ENCODE measurements around the gene OSBPL5.

Gene OSBPL5

DNA sequence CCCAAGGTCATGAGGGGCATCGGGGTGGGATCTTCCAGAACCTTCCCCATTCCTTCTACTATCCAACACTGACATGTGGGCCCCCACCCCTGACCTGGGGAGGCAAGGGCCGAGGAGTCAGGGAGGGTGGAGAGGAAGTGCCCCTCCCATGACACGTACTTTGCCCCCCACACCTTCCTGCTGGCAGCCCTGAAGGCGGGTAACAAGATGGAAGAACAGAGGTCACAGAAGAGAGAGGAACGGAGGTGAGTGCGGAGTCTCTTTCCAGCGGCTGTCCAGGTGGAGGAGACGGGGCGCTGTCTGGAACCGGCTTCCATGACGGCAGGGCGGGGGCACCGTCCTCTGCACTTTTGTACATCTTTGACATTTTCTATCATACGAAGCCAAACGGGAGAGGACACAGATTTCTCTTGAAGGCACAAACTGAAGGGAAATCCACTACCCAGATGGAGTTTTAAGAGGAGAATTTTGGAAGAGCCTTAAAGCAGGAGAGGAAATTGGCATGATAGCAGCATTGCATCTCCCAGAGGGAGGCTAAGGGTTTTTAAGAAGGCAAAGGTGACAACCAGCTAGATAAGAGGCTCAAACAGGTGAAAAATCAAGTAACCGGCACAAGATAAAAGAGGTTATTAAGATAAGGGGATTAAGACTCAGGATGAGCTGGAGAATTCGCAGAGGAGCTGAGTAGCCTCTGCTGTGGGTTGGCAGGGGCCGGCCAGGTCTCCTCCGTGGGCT, 16.7 kb downstream of the OSBPL5 start:
- Mint-ChIP-seq H3K4me3 (no peak overlapping the region), H3K4me1 (ENCODE audit: low read depth) (peaks cover 60% of the 10 kb centered on the region)

GRCh38 chr11:3147626-3148025, 17.5 kb downstream of the OSBPL5 start:
- Mint-ChIP-seq H3K36me3 (ENCODE audit: low read depth) (peaks cover 77% of the 10 kb centered on the region), H3K27me3 (no peaks in the 10 kb centered on the region), H3K27ac (no peak overlapping the region), H3K9me3 (no peaks in the 10 kb centered on the region), H3K4me3 (no peak overlapping the region), H3K4me1 (ENCODE audit: low read depth) (peaks cover 59% of the 10 kb centered on the region)
- intact Hi-C loops (cut with micrococcal nuclease): no loop called here

More for the DNA sequence above, 16.7 kb downstream of the OSBPL5 start:
- Mint-ChIP-seq H3K9me3 (no peaks in the 10 kb centered on the region), H3K36me3 (ENCODE audit: low read depth) (peaks cover 75% of the 10 kb centered on the region), H3K27me3 (no peaks in the 10 kb centered on the region), H3K27ac (no peak overlapping the region)
- intact Hi-C loops (cut with micrococcal nuclease): no loop called here

DNA sequence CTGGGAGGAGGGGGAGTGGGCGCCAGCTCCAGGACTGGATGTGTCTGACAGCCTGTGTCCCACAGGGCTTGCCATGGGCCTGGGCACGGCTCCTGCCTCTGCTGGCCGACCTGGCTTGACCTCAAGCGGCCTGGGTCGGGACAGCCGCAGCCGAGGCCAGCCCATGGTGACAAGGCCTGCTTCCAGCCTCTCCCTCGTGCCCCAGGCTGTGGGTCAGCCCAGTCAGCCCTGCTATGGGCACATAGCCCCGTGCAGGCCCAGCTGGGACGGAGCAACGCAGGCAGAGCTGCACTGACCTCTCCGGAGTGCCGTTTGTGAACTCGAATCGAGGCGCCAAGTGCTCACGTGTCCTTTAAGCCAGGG, 17.9 kb downstream of the OSBPL5 start:
- H3K4me1 Mint-ChIP-seq (ENCODE audit: low read depth): peaks cover 62% of the 10 kb centered on the region
- intact Hi-C loops (cut with micrococcal nuclease): no loop called here
- peaks cover 77% of the 10 kb centered on the region for H3K36me3 Mint-ChIP-seq (ENCODE audit: low read depth)
- no peaks in the 10 kb centered on the region for H3K27me3 Mint-ChIP-seq
- no peak overlapping the region for H3K27ac Mint-ChIP-seq
- no peak overlapping the region for H3K4me3 Mint-ChIP-seq
- no peaks in the 10 kb centered on the region for H3K9me3 Mint-ChIP-seq

- intact Hi-C loops (cut with micrococcal nuclease): no loop called here
- Mint-ChIP-seq H3K4me1 (ENCODE audit: low read depth) (peaks cover 58% of the 10 kb centered on the region), H3K36me3 (ENCODE audit: low read depth) (peaks cover 77% of the 10 kb centered on the region), H3K27me3 (no peaks in the 10 kb centered on the region), H3K4me3 (no peak overlapping the region), H3K27ac (no peak overlapping the region), H3K9me3 (no peaks in the 10 kb centered on the region)
These were observed 18.4 kb downstream of the OSBPL5 start for GRCh38 chr11:3146612-3147256.

- Mint-ChIP-seq H3K4me1 (ENCODE audit: low read depth) (peaks cover 60% of the 10 kb centered on the region), H3K36me3 (ENCODE audit: low read depth) (peaks cover 71% of the 10 kb centered on the region), H3K9me3 (no peaks in the 10 kb centered on the region), H3K27me3 (no peaks in the 10 kb centered on the region), H3K4me3 (no peak overlapping the region), H3K27ac (no peak overlapping the region)
- intact Hi-C loops (cut with micrococcal nuclease): no loop called here
These were observed 19.9 kb downstream of the OSBPL5 start for GRCh38 chr11:3145206-3145520.

DNA sequence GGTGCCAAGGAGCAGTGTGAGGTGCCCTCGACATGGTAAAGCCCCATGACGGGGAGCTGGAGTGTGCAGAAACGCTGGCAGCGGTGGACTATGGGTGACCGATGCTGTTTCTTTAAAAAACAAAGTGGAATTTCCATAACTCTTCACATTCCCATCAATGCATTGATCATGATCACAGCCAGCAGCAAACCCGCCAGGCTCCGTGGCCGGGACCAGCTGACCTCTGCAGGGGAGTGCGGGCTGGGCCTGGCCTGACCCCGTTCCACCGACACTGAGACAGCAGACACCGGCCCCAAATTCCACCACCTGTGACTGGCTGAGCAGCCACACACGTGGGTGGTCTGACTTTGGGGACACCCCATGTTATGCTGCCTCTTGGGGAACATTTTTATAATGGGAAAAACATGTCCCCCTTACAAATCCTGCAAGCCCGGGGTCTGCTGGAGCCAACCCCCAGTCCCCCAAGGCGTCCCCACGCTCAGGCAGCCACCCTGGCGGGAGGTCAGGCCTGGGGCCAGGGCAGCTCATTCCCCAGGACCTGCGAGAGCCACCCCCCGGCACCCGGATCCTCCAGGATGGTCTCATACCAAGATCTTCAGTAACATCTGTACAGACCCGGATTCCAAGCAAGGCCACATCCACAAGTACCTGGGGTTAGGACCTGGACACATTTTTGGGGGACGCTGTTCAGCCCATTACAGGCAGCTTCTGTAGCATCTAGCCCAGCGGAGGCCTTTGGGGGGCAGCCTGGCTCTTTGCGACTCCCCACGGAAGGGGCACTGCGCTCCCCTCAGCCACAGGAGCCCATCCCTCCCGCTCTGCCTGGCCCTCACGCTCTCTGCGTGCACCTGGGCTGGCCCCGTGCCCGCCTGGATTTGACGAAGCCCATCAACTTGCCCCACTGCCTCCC, 20.6 kb downstream of the OSBPL5 start:
- Mint-ChIP-seq H3K27ac (no peak overlapping the region), H3K4me3 (no peak overlapping the region)

GRCh38 chr11:3143136-3143880, 21.8 kb downstream of the OSBPL5 start:
- Mint-ChIP-seq H3K27ac (no peak overlapping the region), H3K9me3 (no peaks in the 10 kb centered on the region), H3K4me1 (ENCODE audit: low read depth) (peaks cover 62% of the 10 kb centered on the region), H3K4me3 (no peak overlapping the region), H3K36me3 (ENCODE audit: low read depth) (peaks cover 73% of the 10 kb centered on the region), H3K27me3 (no peaks in the 10 kb centered on the region)
- intact Hi-C loops (cut with micrococcal nuclease): no loop called here

More for the DNA sequence above, 20.6 kb downstream of the OSBPL5 start:
- peaks cover 68% of the 10 kb centered on the region for H3K36me3 Mint-ChIP-seq (ENCODE audit: low read depth)
- H3K4me1 Mint-ChIP-seq (ENCODE audit: low read depth): peaks cover 59% of the 10 kb centered on the region
- intact Hi-C loops (cut with micrococcal nuclease): no loop called here
- no peaks in the 10 kb centered on the region for H3K9me3 Mint-ChIP-seq
- no peaks in the 10 kb centered on the region for H3K27me3 Mint-ChIP-seq

GRCh38 chr11:3140291-3140603, 24.9 kb downstream of the OSBPL5 start:
- H3K4me1 Mint-ChIP-seq (ENCODE audit: low read depth): peaks cover 75% of the 10 kb centered on the region
- no peak overlapping the region for H3K27ac Mint-ChIP-seq
- no peaks in the 10 kb centered on the region for H3K27me3 Mint-ChIP-seq
- peaks cover 49% of the 10 kb centered on the region for H3K36me3 Mint-ChIP-seq (ENCODE audit: low read depth)
- no peak overlapping the region for H3K4me3 Mint-ChIP-seq
- no peaks in the 10 kb centered on the region for H3K9me3 Mint-ChIP-seq
- intact Hi-C loops (cut with micrococcal nuclease): no loop called here

DNA sequence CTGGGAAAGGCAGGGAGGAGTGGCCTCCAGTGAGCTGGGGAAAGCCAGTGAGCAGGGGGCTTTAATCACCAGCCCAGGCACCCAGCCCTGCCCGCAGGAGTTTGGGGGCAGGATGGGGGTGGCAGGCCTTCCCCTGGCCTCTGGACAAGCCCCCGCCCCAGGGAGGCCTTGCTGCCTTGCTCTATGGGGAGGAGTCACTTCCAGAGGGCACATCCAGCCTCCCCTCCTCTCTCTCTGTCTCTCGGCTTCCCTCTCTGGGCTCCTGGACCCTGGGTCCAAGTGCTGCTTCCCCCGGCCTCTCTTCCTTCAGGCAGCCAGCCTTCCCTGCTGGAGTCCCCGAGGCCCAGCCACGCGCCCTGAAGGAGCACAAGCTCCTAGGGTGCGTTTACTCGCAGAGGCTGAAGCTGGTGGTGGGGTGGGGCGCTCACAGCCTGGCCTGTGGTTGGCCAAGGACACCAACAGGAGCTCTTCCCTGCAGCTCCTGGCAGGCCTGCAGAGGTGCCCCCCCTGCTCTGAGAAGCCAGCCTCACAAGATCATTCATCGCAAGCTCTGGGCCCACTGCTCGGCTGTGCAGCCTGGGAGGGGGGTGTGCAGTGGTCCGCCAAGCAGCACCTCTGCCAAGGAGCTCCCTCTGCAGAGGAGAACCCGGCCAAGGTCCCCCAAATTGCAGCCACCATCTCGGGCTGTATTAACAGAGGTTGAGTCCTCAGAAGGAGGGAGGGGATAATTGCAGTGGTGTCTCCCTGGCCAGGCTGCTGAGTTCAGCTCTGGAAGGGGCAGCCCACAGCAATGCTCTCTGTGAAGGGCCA, 25.4 kb downstream of the OSBPL5 start:
- peaks cover 77% of the 10 kb centered on the region for H3K4me1 Mint-ChIP-seq (ENCODE audit: low read depth)
- H3K27ac Mint-ChIP-seq: no peak overlapping the region
- H3K36me3 Mint-ChIP-seq (ENCODE audit: low read depth): peaks cover 45% of the 10 kb centered on the region
- no peak overlapping the region for H3K4me3 Mint-ChIP-seq
- no peaks in the 10 kb centered on the region for H3K27me3 Mint-ChIP-seq
- H3K9me3 Mint-ChIP-seq: no peaks in the 10 kb centered on the region
- intact Hi-C loops (cut with micrococcal nuclease): no loop called here

GRCh38 chr11:3139086-3139440, 26.0 kb downstream of the OSBPL5 start:
- Mint-ChIP-seq H3K36me3 (ENCODE audit: low read depth) (peaks cover 39% of the 10 kb centered on the region), H3K27me3 (no peaks in the 10 kb centered on the region), H3K4me1 (ENCODE audit: low read depth) (peaks cover 83% of the 10 kb centered on the region), H3K4me3 (no peak overlapping the region), H3K27ac (no peak overlapping the region), H3K9me3 (no peaks in the 10 kb centered on the region)
- intact Hi-C loops (cut with micrococcal nuclease): no loop called here

DNA sequence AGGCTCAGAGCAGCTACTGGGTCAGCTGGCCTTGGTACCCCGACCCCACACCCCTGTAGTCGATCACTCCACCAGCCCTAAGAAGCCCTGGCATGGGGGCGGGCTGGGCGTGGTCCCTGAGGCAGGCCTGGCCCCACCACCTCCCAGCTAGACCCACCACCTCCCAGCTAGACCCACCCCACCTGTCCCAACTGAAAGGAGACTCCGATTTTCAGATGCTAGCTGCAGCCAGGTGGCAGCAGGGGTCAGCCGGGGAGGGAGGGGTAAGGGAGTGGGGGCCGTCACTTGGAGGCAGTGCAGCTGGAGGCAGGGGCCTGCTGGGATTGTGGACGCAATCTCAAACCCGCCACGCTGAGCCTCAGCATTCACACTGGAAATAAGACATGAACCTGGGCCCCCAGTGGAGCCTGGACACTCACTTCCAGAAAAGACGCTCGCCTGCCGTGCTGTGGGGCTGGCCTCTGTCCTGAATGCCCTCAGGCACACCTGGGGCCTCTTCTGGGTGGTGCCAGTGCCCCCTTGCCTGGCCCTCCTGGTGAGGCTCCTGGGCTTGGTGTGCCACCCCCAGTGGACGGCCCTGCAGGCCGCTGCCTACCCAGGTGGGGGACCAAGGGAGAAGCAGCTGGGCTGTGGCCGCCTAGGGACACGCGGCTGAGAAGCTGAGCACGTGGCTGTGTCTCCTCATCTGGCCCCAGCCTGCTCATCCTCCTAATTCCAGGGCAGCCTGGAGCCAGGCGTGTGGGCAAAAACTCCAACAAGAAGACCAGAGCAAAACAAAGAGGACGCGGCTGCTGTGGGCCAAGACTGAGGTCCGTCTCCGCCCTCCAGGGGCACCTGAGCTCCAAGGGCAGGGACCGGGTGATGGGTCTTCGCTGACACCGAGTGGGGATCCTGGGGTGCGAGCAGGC, 26.7 kb downstream of the OSBPL5 start:
- H3K36me3 Mint-ChIP-seq (ENCODE audit: low read depth): peaks cover 33% of the 10 kb centered on the region
- no peaks in the 10 kb centered on the region for H3K27me3 Mint-ChIP-seq
- H3K4me1 Mint-ChIP-seq (ENCODE audit: low read depth): peaks cover 83% of the 10 kb centered on the region
- H3K4me3 Mint-ChIP-seq: no peak overlapping the region
- H3K27ac Mint-ChIP-seq: no peak overlapping the region
- intact Hi-C loops (cut with micrococcal nuclease): no loop called here
- H3K9me3 Mint-ChIP-seq: no peaks in the 10 kb centered on the region

GRCh38 chr11:3137486-3138177, 27.5 kb downstream of the OSBPL5 start:
- peaks cover 84% of the 10 kb centered on the region for H3K4me1 Mint-ChIP-seq (ENCODE audit: low read depth)
- H3K27me3 Mint-ChIP-seq: no peaks in the 10 kb centered on the region
- intact Hi-C loops (cut with micrococcal nuclease): no loop called here
- H3K27ac Mint-ChIP-seq: no peak overlapping the region
- H3K36me3 Mint-ChIP-seq (ENCODE audit: low read depth): peaks cover 28% of the 10 kb centered on the region
- H3K9me3 Mint-ChIP-seq: no peaks in the 10 kb centered on the region
- no peak overlapping the region for H3K4me3 Mint-ChIP-seq
